NCI-H1092 treated with DMSO at 0.1 percent for 48 hours (cell line): ENCODE results near the gene ACSS2.

Experiments
- DNase-seq: peaks from one replicate; lab custom pipeline; 2025; lab: John Stamatoyannopoulos, UW

ACSS2 gene

DNA sequence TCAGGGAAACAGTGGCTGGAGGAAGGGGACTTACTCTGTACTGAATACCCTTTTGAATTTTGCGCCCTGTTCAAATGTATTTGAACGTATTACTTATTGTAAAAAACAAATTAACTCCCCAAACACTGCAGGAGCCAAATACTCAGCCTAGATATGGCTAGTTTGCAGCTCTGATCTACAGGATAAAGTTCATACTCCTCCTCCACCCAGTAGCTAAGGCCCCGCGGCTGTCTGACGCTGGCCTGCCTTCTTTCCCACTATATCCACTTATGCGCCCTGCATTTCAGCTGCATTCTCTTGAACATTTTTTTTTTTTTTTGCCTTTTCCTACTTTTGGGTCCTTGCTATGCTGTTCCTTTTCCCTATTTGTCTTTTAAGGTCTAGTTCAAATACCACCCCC is 72.7 kb downstream of the ACSS2 start:
- no peak for DNase-seq

DNA sequence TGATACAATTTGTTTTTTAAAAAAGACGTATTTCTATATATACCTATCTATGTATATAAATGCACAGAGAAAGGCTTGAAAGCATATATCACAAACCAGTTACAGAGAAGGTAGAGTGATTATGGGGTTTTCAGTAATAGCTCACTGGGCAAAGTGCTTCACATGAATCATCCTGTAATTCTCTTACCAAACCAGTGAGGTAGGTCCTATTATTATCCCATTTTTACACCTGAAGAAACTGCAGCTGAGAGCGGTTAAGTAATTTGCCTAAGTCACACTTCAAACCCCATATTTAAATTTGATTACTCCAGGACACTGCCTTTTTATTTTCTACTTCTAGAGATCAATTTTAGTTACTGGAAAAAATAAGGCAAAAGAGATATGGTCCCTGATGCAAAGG is 74.8 kb downstream of the ACSS2 start:
- DNase-seq, result no peak

DNA sequence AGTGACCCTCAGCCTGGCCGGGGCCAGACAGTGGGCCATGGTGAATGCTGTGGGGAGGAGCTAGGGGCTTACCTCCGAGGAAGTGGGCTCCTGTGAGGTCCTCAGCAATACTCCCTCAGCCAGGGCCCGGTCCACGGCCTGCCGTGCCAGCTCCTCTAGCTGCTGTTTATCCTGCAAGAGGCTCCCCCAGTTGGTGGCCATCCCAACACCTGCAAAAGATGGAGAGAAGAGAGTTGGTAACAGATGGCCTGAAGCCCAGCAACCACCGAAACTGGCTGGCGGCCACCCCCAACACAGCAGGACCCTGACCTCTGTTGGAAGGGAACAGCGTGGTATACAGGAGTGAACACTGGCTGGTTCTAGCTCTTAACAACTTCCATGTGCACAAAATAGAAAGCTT is 75.2 kb downstream of the ACSS2 start:
- peak; percentile 57 for DNase-seq

DNA sequence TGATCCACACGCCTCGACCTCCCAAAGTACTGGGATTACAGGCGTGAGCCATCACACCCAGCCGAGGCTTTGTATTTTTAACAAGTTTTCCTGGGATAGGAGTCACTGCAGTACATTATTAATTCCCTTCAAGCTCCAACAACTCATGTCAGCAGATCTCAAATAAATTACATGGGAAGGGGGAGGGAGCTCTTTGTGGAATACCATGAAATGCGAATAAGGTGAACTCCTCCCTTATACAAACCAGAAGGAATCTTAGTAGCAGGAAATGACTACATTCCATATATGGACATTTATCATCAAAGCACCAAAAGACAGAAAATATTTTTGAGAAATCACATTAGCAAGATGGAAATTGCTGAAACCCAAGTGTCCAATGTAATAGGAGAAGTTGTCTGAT is 76.3 kb downstream of the ACSS2 start:
- DNase-seq, result no peak

DNA sequence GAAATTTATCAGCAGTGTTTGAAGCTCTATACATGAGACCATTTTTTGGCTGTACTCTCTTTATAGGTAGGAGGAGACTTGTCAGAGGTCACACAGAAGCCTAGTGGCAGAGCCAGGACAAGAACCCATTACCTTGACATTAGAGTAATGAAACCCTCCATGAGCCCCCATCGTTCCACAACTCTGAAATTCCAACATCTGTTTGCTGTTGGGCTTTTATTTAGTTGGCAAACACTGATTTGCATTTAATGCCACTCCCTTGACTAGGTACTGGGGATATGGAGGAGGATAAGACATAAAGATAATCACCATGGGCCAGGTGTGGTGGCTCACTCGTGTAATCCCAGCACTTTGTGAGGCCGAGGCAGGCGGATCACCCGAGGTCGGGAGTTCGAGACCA is 77.5 kb downstream of the ACSS2 start:
- DNase-seq, result no peak

DNA sequence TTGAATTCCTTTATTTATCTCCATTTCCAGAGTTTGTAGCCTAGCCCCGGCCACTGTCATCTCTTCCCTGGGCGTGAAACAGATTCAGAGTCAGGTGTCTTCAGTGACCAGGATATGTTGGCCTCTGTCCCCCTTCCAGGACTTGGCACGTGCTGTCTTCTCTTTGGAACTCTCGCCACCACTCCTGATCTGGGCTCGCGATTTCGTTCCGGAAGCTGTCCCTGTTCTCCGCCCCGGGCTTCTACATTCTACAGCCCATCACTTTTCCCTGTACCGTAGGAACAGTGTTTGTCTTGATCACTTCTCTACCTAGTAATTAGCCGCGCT is 78.5 kb downstream of the ACSS2 start:
- peak; percentile 70 for DNase-seq

DNA sequence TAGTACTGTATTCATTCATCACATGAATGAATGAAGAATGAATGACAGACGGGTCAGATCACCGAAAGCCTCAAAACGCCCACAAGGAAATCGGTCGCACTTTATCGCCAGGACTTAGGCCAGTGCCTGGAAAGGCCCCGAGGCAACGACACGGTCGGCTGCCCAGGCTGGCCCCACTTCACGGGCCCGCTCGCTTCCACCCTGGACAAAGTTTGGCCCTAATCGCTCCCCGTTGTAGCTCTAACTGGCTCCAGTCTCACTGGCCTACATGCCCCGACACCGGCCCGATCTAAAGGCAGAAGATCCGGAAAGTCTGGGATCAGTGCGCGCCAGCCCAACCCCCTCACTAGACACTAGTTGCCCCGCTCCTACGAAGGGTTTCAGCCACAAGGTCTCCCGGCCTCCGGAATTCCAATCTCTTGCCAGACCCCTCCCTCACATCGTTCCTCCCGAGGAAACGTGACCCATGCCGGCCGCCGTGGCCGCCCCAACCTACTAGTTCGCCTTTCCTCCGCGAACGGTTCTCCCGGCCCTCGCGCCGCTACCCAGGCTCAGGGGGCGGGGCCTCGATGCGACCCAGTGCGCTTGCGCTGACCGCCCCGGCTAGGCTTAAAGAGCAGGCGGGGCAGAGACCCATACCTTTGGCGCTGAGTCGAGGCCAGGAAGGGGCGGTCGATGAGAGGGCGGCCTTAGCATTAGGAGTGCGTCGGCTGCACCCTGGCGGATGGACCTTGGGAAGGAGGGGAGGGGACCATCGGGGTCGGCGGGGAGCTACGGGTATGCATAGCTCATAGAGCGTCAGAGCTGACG is 79.0 kb downstream of the ACSS2 start, which contains the start of the genes GSS and MYH7B:
Gene GSS, minus strand, starts transcription at position 576 of the 810 bp plus-strand sequence. CDS start 3,954 bp downstream, outside the sequence.
Gene MYH7B, plus strand, starts transcription at position 638 of the 810 bp plus-strand sequence. CDS start 22,138 bp downstream, outside the sequence.
- DNase-seq, result peak; percentile 96

DNA sequence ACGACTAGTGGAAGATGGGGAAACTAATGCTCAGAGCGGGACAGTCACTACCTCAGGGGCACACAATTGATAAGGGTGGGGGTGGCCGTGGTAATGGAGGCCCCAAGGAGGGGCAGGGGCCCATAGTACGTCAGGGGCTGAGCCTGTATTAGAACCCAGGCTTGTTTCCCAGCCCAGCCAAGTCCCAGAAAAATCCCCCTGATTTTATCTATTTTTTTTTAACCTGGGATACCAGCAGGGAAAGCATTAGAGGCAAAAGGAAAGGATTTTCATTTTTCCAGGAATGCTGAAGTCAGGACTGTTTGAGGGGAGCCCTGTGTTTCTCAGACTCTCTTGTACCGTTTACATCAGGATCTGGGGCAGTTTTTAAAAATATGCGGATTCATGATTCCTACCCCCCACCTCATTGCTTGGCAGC is 79.6 kb downstream of the ACSS2 start:
- DNase-seq, result no peak

DNA sequence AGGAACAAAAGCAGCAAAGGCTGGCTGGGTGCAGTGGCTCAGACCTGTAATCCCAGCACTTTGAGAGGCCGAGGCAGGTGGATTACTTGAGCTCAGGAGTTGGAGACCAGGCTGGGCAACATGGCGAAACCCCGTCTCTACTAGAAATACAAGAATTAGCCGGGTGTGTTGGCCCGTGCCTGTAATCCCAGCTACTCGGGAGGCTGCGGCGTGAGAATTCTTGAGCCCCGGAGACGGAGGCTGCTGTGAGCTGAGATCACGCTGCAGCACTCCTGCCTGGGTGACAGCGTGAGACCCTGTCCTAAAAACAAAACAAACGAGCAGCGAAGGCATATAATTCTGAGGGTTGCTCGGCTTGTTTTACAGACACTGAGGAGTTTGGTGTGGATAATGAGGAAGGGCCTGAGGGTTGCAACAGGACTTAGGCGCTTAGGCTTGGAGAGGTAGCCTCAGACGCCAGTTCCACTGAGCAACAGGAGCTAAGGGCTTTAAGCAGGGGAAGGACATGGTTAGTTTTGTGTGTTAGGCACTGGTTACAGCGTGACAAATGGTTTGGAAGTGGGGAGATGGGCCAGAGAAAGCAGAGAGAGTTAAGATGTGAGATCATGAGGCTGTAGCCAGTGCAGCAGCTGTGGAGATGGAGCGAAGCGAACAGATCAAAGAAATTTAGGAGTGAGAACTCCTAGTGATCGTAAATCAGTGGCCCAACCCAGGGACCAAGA is 80.5 kb downstream of the ACSS2 start:
- DNase-seq, result no peak

DNA sequence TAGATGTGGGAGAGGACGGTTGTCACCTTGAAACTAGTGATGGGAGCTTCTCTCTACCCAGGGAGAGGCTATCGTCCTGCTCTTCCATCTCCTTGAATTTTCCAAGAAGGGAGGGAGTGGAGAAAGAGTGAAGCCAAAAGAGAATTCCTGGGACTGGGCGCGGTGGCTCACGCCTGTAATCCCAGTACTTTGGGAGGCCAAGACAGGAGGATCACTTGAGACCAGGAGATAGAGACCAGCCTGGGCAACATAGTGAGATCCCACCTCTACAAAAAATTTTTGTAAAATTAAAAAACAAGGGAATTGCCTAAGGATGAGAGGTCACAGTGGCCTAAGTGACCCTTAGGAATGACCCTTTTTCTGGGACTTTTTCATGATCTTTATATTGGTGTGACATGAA is 88.1 kb downstream of the ACSS2 start:
- no peak for DNase-seq

DNA sequence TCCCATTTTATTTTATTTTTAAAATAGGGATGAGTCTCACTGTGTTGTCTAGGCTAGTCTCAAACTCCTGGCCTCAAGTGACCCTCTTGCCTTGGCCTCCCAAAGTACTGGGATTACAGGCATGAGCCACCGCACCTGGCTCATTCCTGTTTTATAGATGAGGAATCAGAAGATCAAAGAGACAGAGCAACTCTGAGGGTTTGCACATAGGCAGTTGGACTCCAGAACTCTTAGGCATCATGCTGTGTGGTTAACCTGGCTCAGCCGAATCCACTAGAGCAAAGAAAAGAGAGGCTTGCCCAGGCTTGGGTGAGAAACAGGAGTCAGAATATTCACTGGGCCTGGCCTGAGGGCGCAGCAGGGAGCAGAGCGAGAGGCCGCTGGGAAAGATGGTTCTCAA is 88.6 kb downstream of the ACSS2 start:
- no peak for DNase-seq

DNA sequence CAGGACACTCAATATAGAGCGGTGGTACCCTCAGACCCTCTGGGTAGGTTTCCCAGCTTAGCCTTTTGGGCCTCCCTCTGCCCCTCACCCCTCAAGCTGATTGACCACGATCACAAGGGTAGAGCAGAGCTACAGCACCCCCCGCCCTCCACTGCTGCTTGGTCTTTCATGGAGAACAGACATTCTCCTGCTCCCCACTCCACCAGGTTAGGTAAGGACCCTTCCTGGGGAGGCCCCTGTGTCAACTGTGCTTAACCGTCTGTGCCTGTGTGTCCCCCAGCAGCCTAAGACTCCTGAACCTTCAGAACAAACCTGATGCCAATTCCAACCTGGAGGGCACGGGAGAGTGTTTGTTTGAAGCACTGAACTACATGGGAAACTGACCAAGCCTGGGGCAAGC is 91.0 kb downstream of the ACSS2 start:
- DNase-seq, result no peak

DNA sequence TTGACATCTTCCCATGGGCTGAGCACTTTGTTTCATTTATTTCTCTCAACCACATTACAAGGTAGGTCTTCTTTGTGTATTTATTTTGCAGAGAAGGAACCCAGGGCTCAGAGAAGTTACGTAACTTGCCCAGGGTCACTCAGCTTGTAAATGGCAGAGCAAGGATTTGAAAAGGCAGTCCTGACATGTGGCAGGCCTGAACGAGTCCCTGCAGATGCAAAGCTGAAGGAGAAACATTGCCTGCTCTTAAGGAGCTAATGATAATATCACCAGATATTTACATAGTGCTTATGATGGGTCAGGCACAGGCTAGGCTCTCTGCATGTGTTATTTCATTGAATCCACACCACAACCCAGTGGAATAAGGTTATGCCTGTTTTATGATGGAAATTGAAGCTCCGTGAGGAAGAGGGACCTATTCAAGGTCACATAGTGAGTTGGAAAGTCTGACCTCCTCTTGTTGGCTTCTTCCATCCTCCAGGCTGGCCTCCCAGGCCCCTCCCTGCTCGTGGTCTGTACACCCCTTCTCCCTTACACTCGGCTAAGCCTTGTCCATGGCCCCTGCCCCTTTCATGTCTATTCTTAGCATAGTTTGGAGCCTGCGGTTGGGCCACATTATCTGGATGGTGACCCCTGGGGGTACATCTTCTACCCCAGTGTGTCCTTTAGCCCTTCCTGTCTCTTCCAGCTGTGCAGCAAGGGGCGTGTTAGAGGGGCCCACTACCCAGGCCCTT is 91.8 kb downstream of the ACSS2 start:
- no peak for DNase-seq

DNA sequence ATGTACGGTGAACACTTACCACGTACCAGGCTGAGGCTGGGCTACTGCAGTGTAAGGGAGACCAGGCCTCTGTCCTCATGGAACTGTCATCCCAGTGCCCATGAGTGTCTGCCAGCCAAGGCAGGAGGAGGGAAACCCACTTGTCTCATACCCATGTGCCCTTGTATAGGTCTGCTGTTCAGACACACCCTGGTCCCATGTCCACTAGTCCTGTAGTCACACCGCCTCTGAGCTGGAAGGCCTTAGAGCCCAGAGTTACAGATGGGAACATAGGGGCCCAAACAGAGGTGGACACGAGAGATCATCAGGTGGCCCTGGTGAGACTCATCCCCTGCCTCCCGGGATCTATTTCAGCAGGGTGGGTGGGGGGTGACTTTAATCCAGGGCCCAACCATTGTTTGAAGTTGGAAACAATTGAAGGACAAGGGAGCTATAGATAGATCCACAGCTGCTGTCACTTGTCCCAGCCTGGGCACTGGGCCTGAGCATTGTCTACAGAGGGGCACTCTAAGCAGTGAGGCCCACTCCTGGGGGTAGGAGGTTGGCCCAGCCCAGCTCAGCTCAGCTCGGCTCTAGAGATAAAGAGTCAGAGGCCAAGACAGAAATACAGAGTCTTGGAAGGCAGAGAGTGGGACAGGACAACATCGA is 93.9 kb downstream of the ACSS2 start:
- DNase-seq, result no peak

DNA sequence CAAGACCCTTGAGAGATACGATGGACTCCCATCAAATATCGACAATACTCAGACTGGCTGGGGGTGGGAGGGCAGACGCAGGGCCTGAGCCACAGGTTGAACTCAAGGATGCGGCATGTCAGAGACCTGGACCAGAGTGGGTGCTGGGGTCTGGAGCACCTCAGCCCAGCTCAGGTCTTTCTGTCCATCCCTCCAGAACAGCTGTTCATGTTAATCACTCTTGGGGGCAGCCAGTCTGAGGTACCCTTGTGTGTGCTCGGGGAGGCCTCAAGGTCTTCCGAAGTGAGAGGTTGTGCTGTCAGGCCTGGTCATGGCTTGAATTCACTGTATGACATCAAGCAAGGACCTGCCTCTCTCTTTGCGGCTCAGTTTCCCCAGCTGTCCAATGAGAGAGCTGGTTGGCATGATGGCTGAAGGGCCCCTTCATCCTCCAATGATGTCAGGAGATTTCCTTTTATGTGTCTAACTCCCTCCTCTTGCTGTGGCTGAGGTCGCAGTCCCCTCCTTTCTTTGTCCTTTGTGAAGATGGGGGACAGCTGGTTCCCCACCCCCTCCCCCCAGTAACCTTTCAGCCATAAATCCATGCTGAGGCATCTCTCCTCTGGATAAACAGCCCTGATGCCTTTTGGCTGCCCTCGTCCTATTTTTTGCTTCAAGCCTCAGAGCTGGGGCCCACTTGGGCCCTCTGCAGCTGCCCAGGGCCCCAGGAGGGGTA is 94.6 kb downstream of the ACSS2 start:
- DNase-seq, result no peak

DNA sequence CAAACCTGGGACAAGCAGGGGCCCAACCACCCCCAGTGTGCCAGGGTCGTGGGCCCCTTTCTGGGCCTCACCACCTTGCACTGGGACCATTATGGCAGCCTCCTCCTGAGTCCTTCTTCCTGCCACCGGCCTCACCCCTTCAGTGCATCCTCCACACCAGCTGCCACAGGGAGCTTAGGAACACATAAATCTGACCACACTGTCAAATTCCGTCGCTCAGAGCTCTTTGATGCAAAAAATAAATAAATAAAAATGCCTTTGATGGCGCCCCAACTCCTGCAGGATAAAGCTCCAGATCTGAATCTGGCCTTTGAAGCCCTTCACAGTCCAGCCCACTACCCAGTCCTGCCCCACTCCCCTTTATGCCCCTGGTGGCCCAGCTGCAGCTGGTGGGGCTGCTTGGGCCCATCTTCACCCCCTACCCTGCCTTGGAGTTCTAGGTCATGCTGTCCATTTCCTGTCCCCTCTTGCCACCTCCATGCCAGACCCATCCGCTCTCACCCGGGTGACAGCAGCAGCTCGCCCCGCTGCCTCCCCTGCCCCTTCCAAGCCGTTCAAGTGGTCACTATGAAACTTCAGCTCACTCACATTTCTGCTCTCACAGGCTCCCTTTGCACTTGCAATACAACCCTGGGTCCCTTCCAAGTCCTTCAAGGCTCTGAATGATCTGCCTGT is 95.3 kb downstream of the ACSS2 start:
- no peak for DNase-seq

DNA sequence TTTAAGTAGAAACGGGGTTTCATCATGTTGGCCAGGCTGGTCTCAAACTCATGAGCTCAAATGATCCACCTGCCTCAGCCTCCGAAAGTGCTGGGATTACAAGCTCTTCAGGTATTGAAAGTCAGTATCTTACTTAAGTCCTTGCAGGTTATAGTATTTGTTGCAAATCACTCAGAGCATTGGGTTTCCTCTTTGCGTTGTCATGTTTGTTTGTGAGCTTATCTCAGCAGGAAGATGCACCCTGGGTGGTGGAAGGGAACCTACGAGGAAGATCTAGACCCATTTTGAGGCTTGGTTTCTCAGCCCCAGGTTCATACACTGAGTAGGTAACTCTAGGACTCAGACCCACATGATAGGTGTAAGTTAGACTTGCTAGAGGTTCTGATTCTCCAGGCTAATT is 97.8 kb downstream of the ACSS2 start:
- no peak for DNase-seq

DNA sequence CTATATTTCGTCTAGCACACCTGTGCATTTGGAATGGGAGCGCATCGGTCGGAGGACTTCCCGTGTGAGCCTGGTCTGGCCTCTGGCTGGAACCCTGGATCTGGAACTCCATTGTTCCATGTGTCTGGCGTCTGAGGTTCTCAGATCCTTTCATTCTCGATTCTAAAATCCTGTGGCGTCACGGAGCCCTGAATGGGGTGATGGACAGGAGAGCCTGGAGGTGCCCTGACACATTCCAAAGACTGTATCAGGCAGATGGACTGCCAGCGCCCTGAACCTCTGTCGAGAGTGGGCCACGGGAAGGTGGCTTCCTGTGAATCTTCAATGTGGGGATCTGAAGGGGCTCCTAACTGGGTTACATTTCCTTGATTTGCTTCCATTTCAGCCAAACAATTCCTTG is 99.9 kb downstream of the ACSS2 start:
- no peak for DNase-seq
